Thoracic aorta (tissue), 2 donors: ENCODE measurements around the gene AKR1B1. TPM values are rescaled to one million over a fixed set of nuclear protein-coding genes. Genes with fewer than 3 reads are reported as not detected.

Experiments used
- ATAC-seq: fragments of 150-250 bp; one replicate; pipeline ENCODE4 v1.8.0; 2017; ENCODE audit warnings: low read depth; ENCODE audit not compliant: insufficient number of reproducible peaks, low FRiP score
- DNase-seq: peaks from one replicate; pipeline ENCODE4 v3.0.0-alpha.2; 2020; ENCODE audit warnings: low spot score
- H3K27ac ChIP-seq, 2 donors: fragments of 200-600 bp; sonication (generic); 1 replicate in 1 of 2; 2 replicates in 1 of 2; pipeline ENCODE4 v1.5.1; 2016; ENCODE audit warnings: mild to moderate bottlenecking in 2 of 2, moderate library complexity in 2 of 2
- H3K27me3 ChIP-seq: fragments of 200-600 bp; sonication (generic); replicated peaks from 2 replicates; pipeline ENCODE4 v1.6.0; 2016; ENCODE audit warnings: mild to moderate bottlenecking; ENCODE audit not compliant: insufficient read depth
- H3K36me3 ChIP-seq: fragments of 200-600 bp; sonication (generic); one replicate; pipeline ENCODE4 v1.5.1; 2016
- H3K4me1 ChIP-seq, 2 donors: fragments of 200-600 bp; sonication (generic); 1 replicate in 1 of 2; 2 replicates in 1 of 2; pipeline versions ENCODE4 v1.5.1 to v1.6.0; 2016; ENCODE audit warnings: low read depth in 2 of 2, mild to moderate bottlenecking in 1 of 2; ENCODE audit not compliant: control insufficient read depth in 1 of 2
- H3K4me3 ChIP-seq: fragments of 200-600 bp; sonication (generic); 2 replicates; pipeline ENCODE4 v1.5.1; 2016; ENCODE audit warnings: mild to moderate bottlenecking
- H3K9me3 ChIP-seq: fragments of 200-600 bp; sonication (generic); 2 replicates; pipeline ENCODE4 v1.5.1; 2016
- CTCF ChIP-seq: fragments of 200-600 bp; sonication (generic); IDR thresholded peaks from one replicate; pipeline ENCODE4 v1.5.1; 2019; ENCODE audit warnings: antibody characterized with exemption
- total RNA-seq, 2 donors: library from RNA; depleted of rRNA; stranded (reverse); fragments of >200 nt; gene quantifications; one replicate each; pipeline versions ENCODE4 v1.1.0 to v1.2.3, GENCODE V29; 2016

Gene AKR1B1
- total RNA-seq, 2 donors from 2014 or later = 97.4 to 116 TPM

GRCh38 chr7:134447383-134447782 is 11.5 kb downstream of the AKR1B1 start:
- Histone ChIP-seq H3K27ac (no peak overlapping the region), H3K36me3 (peaks cover 75% of the 10 kb centered on the region)

DNA sequence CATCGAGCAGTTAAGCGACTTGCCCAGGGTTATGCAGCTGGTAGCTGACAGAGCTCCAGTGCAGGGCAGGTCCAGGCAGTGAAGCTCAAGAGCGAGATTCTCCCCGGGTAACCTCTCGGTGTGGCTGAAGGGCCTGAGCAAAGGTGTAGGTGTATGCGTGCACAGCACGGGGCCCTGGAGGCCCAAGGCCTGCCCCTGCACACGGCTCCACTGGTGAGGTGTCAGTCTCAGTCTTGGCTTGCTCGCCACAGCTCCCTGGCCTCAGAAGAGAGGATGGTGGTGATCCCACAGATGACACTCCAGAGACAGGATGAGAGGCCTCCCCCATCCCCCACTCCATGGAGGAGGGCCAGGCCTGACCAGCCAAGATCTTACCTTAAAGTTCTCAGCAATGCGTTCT is 12.0 kb downstream of the AKR1B1 start:
- DNase-seq (no peak), ATAC-seq (no peak)
- no peaks in the 10 kb centered on the region for H3K4me1 ChIP-seq
- H3K27me3 ChIP-seq = no peaks in the 10 kb centered on the region
- H3K27ac ChIP-seq = no peak overlapping the region
- H3K4me3 ChIP-seq = no peak overlapping the region
- H3K9me3 ChIP-seq = no peaks in the 10 kb centered on the region
- no peak for TF ChIP-seq CTCF
- peaks cover 75% of the 10 kb centered on the region for H3K36me3 ChIP-seq

More at GRCh38 chr7:134447383-134447782, 11.5 kb downstream of the AKR1B1 start:
- no peak for ATAC-seq
- H3K4me3 ChIP-seq = no peak overlapping the region
- H3K4me1 ChIP-seq = no peaks in the 10 kb centered on the region
- no peaks in the 10 kb centered on the region for H3K9me3 ChIP-seq
- no peak for DNase-seq
- no peak for TF ChIP-seq CTCF
- H3K27me3 ChIP-seq = no peaks in the 10 kb centered on the region

DNA sequence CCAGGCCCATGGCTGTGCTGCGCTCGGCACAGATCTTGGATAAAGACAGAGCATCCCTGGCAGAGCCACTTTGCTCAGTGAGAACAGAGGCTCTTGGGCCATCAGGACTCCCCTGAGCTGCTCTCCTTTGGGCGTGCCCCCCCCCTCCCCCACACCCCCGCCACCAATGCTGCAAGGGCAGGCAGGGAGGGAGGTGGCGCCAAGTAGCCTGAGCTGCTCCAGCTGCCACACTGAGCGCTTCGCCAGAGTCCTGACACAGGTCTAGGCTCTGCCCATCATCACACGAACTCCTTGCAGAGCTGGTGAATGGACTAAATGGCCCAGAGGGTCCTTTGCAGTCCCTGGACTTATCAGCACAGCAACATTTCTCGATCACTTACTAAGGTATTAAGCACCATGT is 12.5 kb downstream of the AKR1B1 start:
- no peak overlapping the region for H3K27ac ChIP-seq
- no peak for TF ChIP-seq CTCF
- no peaks in the 10 kb centered on the region for H3K9me3 ChIP-seq
- DNase-seq (no peak), ATAC-seq (no peak)
- peaks cover 75% of the 10 kb centered on the region for H3K36me3 ChIP-seq
- no peaks in the 10 kb centered on the region for H3K27me3 ChIP-seq
- no peaks in the 10 kb centered on the region for H3K4me1 ChIP-seq
- H3K4me3 ChIP-seq = no peak overlapping the region

GRCh38 chr7:134444961-134445315 is 14.0 kb downstream of the AKR1B1 start:
- no peak overlapping the region for H3K4me3 ChIP-seq
- DNase-seq (no peak), ATAC-seq (no peak)
- peaks cover 62% of the 10 kb centered on the region for H3K36me3 ChIP-seq
- H3K27me3 ChIP-seq = no peaks in the 10 kb centered on the region
- H3K9me3 ChIP-seq = no peaks in the 10 kb centered on the region
- no peaks in the 10 kb centered on the region for H3K4me1 ChIP-seq
- no peak overlapping the region for H3K27ac ChIP-seq
- no peak for TF ChIP-seq CTCF

- H3K27ac ChIP-seq = no peak overlapping the region
- TF ChIP-seq CTCF = no peak
- DNase-seq (no peak), ATAC-seq (no peak)
- no peaks in the 10 kb centered on the region for H3K9me3 ChIP-seq
- H3K27me3 ChIP-seq = no peaks in the 10 kb centered on the region
- H3K4me1 ChIP-seq = no peaks in the 10 kb centered on the region
- H3K4me3 ChIP-seq = no peak overlapping the region
- peaks cover 56% of the 10 kb centered on the region for H3K36me3 ChIP-seq
These were observed 14.5 kb downstream of the AKR1B1 start for GRCh38 chr7:134444198-134444960.
